HL-60 (cell line): ENCODE results near the gene CHST11.

ENCODE experiments used
- DNase-seq, 2 experiments: peaks; one replicate each; pipeline ENCODE4 v3.0.0-alpha.2; 2010 to 2020; ENCODE audit warnings: low read depth in 1 of 2, low spot score in 1 of 2
- H3K27ac ChIP-seq: fragments of 250-450 bp; sonication (Bioruptor Pico); replicated peaks from 2 replicates; pipeline ENCODE4 v1.5.1; 2020; ENCODE audit warnings: mild to moderate bottlenecking, moderate library complexity
- H3K27me3 ChIP-seq: fragments of 250-450 bp; sonication (Bioruptor Pico); 2 replicates; pipeline ENCODE4 v1.5.1; 2021; ENCODE audit warnings: mild to moderate bottlenecking, moderate library complexity; ENCODE audit not compliant: insufficient read depth, poor library complexity, severe bottlenecking
- H3K4me3 ChIP-seq: replicated peaks from 2 replicates; pipeline ENCODE4 v1.5.1; 2011; ENCODE audit warnings: mild to moderate bottlenecking, control low read depth, low read length; ENCODE audit not compliant: insufficient read depth
- GABPA ChIP-seq: IDR thresholded peaks from 2 replicates; pipeline ENCODE4 v1.6.1; 2012; ENCODE audit warnings: low read depth
- POLR2AphosphoS5 ChIP-seq: IDR thresholded peaks from 2 replicates; pipeline ENCODE4 v1.6.1; 2012; ENCODE audit warnings: low read depth
- SPI1 ChIP-seq: IDR thresholded peaks from 2 replicates; pipeline ENCODE4 v1.6.1; 2012; ENCODE audit warnings: low read depth, mild to moderate bottlenecking, borderline replicate concordance
- TF ChIP-seq, protein P1 (sequence below): IDR thresholded peaks from 2 replicates; pipeline ENCODE4 v1.6.1; 2012; ENCODE audit warnings: low read depth; ENCODE audit not compliant: insufficient replicate concordance
- TF ChIP-seq, protein P2 (sequence below): IDR thresholded peaks from one replicate; pipeline ENCODE4 v1.5.1; 2011; ENCODE audit warnings: low read length, control low read depth, inconsistent platforms; ENCODE audit not compliant: insufficient read depth

Gene CHST11

DNA sequence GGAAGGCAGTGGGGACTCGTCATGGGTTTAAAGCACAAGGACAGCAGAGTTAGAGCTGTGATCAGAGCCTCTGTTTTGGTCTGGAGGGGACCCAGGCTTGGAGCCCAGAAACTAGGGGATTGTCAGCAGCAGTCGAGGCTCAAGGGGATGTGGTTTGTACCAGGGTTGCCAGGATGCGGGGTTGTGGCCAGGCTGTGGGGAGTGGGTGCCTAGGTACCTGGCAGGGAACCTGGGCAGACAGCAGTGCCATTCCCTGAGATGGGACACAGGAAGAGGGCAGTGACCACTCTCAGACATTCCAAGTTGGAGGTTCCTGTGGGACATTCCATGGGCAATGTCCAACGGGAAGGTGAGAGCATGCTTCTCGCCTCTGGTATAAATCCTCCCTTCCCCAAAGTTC is 279.1 kb downstream of the CHST11 start:
- no peak overlapping the region for H3K4me3 ChIP-seq
- H3K27ac ChIP-seq, result no peak overlapping the region
- no peak for DNase-seq
- no peak for TF ChIP-seq POLR2AphosphoS5
- TF ChIP-seq, protein P1, sequence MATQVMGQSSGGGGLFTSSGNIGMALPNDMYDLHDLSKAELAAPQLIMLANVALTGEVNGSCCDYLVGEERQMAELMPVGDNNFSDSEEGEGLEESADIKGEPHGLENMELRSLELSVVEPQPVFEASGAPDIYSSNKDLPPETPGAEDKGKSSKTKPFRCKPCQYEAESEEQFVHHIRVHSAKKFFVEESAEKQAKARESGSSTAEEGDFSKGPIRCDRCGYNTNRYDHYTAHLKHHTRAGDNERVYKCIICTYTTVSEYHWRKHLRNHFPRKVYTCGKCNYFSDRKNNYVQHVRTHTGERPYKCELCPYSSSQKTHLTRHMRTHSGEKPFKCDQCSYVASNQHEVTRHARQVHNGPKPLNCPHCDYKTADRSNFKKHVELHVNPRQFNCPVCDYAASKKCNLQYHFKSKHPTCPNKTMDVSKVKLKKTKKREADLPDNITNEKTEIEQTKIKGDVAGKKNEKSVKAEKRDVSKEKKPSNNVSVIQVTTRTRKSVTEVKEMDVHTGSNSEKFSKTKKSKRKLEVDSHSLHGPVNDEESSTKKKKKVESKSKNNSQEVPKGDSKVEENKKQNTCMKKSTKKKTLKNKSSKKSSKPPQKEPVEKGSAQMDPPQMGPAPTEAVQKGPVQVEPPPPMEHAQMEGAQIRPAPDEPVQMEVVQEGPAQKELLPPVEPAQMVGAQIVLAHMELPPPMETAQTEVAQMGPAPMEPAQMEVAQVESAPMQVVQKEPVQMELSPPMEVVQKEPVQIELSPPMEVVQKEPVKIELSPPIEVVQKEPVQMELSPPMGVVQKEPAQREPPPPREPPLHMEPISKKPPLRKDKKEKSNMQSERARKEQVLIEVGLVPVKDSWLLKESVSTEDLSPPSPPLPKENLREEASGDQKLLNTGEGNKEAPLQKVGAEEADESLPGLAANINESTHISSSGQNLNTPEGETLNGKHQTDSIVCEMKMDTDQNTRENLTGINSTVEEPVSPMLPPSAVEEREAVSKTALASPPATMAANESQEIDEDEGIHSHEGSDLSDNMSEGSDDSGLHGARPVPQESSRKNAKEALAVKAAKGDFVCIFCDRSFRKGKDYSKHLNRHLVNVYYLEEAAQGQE, result no peak
- TF ChIP-seq GABPA, result no peak
- TF ChIP-seq SPI1, result no peak
- TF ChIP-seq, protein P2, sequence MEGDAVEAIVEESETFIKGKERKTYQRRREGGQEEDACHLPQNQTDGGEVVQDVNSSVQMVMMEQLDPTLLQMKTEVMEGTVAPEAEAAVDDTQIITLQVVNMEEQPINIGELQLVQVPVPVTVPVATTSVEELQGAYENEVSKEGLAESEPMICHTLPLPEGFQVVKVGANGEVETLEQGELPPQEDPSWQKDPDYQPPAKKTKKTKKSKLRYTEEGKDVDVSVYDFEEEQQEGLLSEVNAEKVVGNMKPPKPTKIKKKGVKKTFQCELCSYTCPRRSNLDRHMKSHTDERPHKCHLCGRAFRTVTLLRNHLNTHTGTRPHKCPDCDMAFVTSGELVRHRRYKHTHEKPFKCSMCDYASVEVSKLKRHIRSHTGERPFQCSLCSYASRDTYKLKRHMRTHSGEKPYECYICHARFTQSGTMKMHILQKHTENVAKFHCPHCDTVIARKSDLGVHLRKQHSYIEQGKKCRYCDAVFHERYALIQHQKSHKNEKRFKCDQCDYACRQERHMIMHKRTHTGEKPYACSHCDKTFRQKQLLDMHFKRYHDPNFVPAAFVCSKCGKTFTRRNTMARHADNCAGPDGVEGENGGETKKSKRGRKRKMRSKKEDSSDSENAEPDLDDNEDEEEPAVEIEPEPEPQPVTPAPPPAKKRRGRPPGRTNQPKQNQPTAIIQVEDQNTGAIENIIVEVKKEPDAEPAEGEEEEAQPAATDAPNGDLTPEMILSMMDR, result no peak
- H3K27me3 ChIP-seq, result no peaks in the 10 kb centered on the region

DNA sequence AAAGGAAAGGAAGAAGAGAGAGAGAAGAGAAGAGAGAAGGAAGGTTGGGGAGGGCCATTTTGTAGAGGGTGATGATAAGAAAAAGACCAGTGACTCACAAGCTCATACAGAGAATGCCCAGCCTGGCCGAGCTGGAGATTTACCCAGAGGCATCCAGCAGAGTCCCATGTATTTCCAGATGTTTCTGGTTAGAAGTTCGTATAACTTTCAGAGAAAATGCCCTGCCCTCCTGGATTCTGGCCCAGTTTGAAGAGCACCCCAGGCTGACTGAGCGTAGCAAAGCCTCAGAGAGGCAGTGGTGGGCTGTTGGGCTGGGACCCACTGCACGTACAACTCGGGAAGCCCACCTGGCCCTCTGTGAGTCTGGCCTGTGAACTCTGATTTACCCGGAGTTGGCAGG is 279.6 kb downstream of the CHST11 start:
- Histone ChIP-seq H3K27ac (no peak overlapping the region), H3K27me3 (no peaks in the 10 kb centered on the region), H3K4me3 (no peak overlapping the region)
- TF ChIP-seq SPI1, result no peak
- TF ChIP-seq, protein P2, result no peak
- TF ChIP-seq GABPA, result no peak
- TF ChIP-seq POLR2AphosphoS5, result no peak
- TF ChIP-seq, protein P1, result no peak
- DNase-seq, result no peak

DNA sequence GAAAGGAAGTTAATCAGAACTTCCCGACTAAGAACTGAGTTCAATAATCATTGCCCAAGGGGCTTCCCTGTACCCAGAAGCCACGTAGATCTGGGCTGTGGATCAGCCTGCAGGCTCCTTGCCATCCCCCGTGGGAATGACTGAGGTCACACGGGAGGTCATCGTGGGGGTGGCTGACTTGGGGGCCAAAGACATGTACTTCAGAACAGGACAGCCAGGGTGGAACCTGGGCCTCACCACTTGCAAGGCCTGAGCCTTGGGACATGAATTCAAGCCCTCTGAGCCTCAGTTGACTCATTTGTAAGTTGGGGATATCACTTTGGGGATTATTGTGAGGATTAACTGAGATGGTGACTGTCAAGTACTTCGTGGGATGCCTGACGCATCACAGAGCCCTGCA is 280.4 kb downstream of the CHST11 start:
- Histone ChIP-seq H3K27me3 (no peaks in the 10 kb centered on the region), H3K4me3 (no peak overlapping the region), H3K27ac (no peak overlapping the region)
- TF ChIP-seq GABPA, result no peak
- TF ChIP-seq, protein P1, result no peak
- no peak for TF ChIP-seq SPI1
- TF ChIP-seq POLR2AphosphoS5, result no peak
- TF ChIP-seq, protein P2, result no peak
- no peak for DNase-seq
